Keratinocyte (primary cell): ENCODE data around the gene HYAL4.

Source experiments
- EZH2 ChIP-seq: IDR thresholded peaks from one replicate; pipeline ENCODE4 v1.6.1; 2012; ENCODE audit warnings: inconsistent platforms, mild to moderate bottlenecking, low read length, moderate library complexity
- TF ChIP-seq, protein P1 (sequence below), 3 experiments: IDR thresholded peaks in 1 of 3; conservative IDR thresholded peaks in 1 of 3; optimal IDR thresholded peaks in 1 of 3; 2 replicates in 2 of 3; 3 replicates in 1 of 3; pipeline versions ENCODE3 to v1.5.1; 2011; ENCODE audit warnings: low read length in 3 of 3, mild to moderate bottlenecking in 3 of 3, moderate library complexity in 2 of 3, control low read depth in 1 of 3, inconsistent platforms in 1 of 3; ENCODE audit not compliant: insufficient read depth in 2 of 3; ENCODE audit errors: extremely low read depth in 1 of 3

DNA sequence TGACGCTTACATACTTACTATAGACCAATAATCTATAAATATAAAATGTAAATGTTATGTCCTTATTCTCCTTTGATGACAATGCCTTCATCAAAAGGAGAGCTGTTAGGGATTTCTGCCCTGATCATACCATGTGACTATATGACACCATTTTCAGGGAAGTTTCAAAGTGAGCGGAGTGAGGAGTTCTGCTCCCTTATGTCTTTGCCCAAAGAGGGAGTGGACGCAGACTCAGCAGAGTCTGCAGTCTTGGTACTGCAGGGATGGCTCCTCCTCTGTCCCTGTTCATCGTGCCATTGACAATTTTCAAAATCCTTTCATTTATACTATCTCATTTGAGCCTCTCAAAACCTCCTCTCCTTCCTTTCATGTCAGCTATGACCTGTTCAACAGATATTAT lies 27.9 kb downstream of the HYAL4 start:
- no peak for TF ChIP-seq EZH2
- TF ChIP-seq, protein P1, sequence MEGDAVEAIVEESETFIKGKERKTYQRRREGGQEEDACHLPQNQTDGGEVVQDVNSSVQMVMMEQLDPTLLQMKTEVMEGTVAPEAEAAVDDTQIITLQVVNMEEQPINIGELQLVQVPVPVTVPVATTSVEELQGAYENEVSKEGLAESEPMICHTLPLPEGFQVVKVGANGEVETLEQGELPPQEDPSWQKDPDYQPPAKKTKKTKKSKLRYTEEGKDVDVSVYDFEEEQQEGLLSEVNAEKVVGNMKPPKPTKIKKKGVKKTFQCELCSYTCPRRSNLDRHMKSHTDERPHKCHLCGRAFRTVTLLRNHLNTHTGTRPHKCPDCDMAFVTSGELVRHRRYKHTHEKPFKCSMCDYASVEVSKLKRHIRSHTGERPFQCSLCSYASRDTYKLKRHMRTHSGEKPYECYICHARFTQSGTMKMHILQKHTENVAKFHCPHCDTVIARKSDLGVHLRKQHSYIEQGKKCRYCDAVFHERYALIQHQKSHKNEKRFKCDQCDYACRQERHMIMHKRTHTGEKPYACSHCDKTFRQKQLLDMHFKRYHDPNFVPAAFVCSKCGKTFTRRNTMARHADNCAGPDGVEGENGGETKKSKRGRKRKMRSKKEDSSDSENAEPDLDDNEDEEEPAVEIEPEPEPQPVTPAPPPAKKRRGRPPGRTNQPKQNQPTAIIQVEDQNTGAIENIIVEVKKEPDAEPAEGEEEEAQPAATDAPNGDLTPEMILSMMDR (optimal IDR thresholded peaks at IDR 0.05 in 1 of 3, IDR thresholded peaks at IDR 0.05 in 1 of 3, conservative IDR thresholded peaks at IDR 0.05 in 1 of 3; ENCODE audit: extremely low read depth in 1 of 3, insufficient read depth in 2 of 3, low read length in 3 of 3), result no peak
